Muscle of back (tissue), 11 donors: ENCODE data around the gene ACAP3. TPM values are rescaled to one million over a fixed set of nuclear protein-coding genes. Genes with fewer than 3 reads are reported as not detected.

ENCODE experiments used
- DNase-seq, 3 donors: peaks; one replicate each; pipeline versions ENCODE4 v3.0.0 to v3.0.0-alpha.2; 2013
- polyA plus RNA-seq, 10 donors: library from polyadenylated mRNA; unstranded; fragments of 120-200 nt; gene quantifications; one replicate each; pipeline ENCODE4 v1.2.1, GENCODE V29; 2013; ENCODE audit not compliant: insufficient read length in 10 of 10

ACAP3 gene
- polyA plus RNA-seq, 10 donors: 23.6 to 57.8 (median 40.0) TPM

DNA sequence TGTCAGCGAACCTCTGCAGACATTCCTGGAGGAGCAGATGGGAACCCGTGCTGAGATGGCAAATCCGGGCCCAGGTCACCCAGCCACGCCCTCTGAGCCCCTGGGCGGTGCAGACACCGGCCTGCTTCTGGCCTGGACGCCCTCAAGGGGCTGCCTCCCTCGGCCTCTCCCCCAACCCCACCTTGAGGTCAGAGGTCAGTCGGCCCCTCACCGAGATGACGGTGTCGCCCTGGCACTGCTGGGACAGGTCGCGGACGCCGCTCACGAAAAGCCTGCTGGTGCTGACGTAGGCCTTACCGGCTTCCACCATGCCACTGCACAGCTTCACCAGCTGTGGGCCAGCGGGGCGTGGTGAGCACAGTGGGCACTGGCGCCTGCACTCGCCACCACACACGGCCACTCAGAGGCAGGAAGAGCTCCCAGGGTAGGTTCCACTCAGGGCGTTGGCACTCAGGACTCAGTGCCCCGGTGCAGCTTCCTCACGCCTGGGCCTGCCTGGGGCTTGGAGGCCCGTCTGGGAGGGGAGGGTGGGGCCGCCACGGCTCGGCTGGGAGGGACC, 4.7 kb downstream of the ACAP3 start:
- no peak for DNase-seq

DNA sequence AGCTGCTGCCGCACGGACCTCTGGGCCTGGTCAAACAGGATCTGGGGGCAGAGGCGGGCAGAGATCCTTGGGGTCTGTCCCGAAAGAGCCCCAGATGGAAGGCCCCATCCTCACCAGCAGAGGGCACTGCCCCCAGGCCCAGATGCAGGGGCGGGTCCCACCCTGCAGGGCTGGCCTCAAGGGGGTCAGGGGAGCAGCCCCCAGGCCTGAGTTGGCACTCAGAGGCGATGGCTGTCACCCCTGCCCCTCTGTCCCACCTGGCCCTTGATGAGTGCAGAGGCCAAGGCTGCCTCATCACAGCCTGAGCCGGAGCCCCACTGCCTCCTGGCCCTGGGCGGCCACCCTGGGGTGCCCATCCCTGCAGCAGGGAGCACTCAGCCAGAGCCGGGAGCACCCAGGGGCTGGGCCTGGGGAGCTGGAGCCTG, 5.7 kb downstream of the ACAP3 start:
- DNase-seq: no peak

DNA sequence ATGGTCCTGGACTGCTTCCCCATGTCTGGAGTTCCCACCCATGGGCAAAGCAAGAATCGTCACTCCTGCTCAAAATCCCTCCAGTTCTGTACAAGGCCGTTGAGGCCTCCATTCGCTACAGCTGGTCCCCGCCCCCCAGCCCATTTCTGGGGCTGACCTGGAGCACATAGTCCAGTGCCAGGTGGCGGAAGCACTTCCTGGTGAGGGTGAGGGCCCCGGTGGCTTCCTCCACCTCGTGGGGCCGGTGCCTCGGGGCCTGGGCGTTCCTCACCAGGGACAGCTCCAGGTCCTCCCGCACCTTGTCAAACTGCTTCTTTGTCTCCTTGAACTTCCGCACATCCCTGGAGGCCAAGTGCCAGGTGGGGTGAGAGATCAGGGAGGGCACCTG, 7.4 kb downstream of the ACAP3 start:
- no peak for DNase-seq

DNA sequence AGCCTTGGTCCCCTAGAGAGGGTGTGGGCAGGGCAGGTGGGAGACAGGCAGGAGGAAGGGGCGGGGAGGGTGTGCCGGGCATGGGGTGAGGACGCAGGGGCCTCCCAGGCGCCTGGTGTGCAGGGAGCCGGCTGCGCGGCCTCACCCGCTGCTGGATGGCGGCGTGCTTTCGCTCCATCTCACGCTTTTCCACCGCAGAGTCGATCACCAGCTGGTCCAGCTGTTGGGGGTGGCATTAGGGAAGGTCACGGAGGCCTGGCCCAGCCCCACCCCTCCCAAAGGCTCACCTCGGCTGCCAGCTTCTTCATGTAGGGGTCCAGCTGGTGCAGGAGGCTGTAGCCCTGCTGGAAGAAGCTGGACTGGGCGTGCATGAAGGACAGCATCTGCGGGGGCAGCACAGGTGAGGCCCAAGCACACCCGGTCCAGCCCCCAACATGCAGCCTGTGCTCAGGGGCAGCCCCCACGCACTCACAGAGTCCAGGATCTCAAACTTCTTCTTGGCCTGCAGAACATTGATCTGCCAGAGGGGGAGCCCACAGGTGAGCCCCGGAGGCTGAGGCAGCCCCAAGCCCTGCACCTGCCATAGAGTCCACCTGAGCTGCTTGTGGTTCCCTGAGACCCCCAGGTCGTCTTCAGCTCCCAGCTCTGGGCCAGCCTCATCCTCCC, 7.9 kb downstream of the ACAP3 start:
- no peak for DNase-seq

DNA sequence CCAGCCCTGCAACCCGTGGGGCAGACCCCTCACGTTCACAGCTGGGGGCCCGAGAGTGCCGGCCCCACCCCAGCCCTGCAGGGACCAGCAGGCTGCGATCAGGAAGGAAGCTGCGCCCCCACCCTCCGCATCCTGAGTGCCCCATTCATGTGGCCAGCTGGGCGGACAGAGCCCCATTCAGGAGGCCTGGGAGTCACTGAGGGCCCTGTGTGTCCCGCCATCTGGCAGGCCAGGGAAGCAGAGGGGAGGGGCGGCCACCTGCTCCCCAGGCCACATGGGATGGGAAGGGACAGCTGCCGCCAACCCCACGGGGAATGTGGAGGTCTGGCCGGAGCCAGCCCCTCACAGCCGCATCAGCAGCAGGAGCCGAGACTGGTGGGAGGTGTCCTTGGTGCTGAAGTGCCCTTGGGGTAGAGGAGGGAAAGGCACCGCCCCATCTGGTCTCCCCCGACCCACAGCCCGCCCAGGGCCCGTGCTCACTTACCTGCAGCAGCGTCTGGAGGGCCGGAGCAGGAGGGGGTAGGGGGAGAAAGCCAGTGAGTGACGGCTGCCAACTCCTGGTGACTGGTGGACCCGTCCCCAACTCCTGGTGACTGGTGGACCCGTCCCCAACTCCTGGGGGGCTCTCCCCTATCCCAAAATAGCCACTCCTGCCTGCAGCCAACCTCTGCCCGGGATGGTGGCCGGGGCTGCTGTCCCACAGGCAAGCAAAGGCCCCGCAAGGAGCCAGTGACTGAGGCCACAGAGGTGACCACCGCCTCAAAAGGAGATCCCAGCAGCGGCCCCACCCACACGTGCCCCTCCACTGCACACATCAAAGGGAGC, 8.7 kb downstream of the ACAP3 start:
- DNase-seq: peak; percentile 55 to 76 (median 61)

DNA sequence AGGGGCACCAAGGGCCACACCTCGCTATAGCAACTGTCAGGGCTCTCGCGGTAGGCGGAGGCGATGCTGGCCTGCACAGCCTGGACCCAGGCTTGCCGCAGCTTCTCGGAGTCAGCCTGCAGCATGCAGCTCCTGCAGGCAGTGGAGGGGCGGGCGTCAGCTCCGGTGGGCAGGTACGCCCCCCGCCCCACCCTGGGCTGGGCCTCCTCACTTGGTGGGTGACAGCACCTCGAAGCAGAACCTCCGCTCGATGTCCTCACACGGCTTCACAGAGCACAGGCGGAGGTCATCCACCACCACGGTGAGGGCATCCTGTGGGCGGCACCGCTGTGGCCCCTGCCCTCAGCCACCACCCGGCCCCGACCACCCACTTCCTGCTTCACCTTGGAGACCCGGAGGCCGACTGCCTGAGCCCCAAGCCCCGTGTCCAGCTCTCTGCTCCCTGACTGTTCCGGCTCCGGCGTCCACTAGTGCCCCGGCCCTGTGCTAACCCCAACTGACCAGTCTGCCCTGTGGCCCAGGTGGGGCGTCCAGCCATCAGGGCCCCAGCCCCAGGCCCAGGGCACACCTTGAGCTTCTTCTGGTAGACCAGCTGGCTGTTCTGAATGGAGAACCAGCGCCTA, 9.8 kb downstream of the ACAP3 start:
- DNase-seq: no peak

DNA sequence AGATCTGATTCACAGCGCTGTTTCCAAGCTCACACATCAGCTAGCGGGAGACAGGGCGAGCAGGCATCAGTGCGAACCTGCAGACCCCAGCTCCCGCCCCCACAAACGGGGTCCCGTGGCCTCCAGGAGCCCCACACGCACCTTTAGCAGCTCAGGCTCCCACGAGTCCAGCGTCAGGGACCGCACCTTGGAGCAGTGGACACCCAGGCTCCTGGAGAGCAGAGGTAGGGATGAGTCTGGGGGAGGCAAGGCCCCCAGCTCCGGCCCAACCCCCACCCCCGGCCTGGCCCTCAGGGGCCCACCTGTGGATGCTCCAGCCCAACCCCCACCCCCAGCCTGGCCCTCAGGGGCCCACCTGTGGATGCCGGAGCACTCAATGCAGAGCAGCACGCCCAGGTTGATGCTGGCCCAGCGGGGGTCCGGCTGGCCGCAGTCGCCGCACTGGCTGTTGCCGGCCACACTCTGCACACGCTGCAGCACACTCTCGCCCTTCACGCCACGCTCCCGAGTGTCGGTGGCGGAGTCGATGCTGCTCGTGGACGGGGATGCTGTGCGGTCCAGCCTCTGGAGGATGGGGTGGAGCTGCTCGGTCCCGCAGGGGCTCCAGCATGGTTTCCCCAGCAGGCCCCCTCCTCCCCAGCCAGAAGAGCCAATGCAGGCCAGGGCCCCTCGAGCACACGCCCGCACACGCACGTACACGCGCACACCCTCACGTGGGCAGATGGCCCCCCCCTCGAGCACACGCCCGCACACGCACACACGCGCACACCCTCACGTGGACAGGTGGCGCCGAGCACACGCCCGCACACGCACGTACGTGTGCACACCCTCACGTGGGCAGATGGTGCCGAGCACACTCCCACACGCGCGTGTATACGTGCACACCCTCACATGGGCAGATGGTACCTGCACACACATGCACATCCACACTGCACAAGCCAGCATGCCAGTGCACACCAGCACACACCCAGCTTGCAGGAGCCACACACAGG, 11.4 kb downstream of the ACAP3 start:
- DNase-seq: no peak

DNA sequence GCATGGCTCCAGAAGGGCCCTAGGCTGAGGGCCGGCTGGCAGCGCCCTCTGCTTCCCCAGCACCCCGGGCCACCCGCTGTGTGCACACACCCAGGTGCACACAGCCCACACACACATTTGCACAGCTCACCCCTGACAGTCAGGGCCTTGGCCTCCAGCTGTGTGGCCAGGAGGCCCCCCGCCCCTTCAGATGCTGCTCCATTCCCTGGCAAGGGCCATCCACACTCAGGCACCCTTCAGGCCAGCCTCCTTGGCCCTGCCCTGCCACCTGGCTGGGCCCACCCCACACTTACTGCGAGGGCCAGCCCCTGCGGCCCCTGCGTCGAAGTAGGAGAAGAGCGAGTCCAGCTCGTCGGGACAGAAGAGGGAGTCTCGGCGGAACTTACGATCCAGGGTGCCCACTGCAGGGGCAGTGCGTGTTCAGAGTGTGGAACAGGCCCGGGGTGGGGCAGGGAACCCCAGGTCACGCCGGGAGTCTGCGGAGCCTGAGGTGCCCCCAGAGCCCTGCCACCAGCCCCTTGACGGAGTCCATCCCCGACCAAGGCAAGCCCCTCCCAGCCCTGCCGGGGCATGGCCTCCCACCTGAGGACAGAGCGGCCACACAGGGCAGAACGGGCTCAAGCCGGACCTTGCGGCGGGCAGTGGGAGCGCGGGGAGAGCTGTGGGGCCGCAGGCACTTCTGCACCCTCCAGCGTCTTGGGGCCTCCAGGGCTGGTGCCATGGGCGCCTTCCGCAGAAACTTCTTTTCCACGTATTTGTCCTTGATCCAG, 12.4 kb downstream of the ACAP3 start:
- DNase-seq: no peak

DNA sequence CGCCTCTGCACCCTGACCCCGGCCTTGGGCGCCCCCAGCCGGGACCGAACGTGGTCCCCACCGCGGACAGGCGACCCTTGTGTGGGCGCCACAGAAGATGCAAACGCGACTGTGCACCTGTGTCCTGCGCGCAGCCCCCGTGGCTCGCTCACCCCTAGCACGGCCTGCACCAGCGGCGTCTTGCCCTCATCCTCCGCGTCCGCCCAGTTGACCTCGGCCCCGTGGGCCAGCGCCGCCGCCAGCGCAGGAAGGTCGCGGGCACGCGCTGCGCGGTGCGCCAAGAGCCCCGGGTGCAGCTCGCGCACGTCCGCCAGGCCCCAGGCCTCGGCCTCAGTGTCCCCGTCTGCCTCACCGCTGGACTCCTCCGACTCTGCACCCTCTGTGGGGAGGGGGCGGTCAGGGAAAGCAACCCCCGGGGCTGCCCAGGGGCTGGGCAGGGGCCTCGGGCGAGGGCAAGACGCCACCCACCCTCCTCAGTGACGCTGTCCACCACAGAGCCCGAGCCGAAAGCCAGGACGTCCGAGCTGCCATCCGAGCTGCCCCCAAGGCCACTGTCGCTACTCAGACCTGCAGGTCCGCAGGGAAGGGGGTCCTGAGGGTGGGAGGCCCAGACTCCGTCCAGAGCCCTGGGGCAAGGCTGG, 13.4 kb downstream of the ACAP3 start:
- DNase-seq: no peak

DNA sequence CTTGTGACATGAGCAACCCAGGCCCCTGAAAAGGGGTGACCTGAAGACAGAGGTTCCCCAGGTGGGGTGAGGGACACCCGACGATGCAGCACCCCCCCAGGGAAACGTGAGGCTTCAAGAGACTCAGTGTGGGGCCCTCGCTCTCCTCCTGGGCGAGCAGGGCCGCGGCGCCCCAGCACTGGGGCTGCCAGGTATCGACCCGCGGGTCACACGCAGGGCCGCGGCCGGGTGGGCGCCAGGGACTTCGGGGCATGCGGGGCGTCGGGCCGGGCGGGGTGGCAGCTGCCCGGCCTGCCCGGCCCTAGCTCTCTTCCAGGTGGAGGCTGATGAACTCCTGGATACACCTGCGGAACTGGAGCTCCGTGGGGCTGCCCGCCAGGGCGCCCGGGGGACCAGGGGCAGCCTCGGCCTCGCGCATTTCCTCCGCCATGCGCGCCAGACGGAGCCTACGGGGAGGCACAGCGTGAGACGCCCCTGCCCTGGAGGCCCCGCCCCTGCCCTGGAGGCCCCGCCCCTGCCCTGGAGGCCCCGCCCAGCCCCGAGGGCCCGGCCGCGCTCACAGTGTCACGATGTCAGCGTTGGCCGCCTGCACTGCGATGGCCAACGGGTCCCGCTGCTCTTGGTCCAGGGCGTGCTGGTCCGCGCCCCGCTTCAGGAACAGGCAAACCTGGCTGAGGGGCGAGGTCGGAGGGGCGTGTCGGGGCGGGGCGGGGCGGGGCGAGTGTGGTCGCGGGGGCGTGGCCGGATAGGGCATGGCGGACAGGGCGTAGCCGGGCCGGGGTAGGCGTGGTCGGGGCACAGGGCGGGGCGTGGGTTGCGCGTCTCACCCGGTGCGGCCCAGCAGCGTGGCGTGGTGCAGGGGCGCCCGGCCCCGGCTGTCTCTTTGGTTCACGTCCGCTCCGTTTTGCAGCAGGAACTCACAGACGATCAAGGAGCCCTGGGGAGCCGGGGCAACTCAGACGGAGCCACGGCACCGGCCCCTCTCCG, 14.2 kb downstream of the ACAP3 start:
- DNase-seq: no peak

DNA sequence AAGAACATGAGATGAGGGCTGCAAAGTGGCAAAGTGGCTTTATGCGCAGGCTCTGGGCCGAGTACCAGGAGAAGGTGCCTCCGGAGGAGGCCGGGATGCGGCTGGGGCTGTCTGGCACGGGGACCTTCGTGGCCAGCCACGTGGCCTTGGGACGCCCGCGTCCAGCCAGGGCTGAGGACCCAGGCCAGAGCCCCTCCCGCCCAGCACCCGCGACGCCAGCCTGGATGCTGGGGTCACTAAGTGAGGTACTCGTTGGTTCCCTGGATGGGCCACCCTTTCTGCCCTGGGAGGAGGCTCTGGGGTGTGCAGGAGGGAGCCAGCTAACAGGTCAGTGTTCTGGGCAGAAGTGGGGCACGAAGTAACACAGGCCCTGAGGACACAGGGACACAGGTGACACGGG, 14.9 kb downstream of the ACAP3 start:
- no peak for DNase-seq

DNA sequence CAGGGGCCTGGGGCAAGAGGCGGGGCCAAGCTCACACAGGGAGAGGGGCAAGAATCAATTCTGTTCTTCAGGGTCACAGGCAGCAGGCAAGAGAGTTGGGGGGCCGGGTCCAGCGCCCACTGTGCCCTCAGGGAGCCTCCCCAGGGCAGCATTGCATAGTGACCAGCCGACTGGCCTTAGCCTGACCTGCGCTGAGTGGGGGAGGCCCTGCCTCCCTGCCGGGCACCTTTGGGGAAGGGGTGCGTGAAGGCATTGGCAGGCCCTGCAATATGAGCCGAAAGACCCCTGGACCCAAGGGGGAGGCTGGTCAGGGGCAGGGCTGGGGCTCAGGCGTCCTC, 15.3 kb downstream of the ACAP3 start:
- no peak for DNase-seq

DNA sequence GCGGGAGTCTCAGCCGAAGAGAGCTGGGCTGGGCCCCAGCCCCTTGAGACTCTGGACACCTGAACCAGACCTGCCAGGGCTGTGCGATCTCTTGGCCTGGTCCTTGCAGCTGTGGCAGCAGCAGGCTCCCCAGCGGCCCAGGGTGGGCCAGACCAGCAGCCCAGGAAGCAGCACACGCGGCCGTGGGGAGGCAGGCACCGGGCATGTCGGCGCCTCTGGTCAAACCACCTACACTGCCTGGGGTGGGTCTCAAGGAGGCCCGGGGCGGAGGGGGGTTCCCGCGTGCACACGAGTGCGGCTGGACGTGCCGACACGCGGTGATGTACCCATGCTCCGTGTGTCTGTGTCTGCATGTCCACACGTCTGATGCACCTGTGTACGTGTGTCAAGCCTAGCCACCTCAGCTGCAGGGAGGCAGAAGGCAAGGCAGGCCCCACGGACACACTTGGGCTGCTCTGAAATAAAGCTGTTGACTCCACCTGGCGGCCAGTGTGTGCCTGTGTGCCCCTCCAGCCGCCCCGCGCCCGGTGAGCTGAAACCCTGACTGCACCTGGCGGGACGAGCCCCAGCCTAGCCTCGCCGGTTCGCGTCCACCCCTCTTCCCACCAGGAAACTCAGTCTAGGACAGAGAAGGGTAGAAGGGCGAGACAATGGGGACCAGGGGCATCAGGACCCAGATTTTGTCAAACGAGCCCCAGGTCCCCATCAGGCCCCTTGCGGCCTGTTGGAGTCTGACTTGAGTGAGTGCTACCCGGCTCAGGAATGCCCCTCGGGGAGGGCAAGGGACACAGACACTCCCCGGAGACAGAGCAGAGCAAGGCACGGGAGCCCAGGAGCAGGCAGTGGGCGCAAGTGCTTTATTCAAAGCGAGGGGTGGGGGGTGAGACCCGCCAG, 15.9 kb downstream of the ACAP3 start:
- peak in 2 of 3 donors; percentile 52 to 79 for DNase-seq

DNA sequence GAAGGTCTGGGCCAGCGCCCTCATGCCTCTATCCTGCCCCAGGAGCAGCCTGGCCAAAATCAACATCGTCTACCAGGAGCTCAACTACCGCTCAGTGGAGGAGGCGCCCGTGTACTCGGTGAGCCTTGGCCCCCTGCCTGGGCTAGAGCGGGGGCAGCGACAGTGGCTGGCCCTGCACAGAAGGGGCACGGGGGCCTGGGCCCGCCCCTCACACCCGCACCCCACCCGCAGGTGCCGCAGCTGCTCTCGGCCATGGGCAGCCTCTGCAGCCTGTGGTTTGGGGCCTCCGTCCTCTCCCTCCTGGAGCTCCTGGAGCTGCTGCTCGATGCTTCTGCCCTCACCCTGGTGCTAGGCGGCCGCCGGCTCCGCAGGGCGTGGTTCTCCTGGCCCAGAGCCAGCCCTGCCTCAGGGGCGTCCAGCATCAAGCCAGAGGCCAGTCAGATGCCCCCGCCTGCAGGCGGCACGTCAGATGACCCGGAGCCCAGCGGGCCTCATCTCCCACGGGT, 16.7 kb downstream of the ACAP3 start:
- DNase-seq: no peak

DNA sequence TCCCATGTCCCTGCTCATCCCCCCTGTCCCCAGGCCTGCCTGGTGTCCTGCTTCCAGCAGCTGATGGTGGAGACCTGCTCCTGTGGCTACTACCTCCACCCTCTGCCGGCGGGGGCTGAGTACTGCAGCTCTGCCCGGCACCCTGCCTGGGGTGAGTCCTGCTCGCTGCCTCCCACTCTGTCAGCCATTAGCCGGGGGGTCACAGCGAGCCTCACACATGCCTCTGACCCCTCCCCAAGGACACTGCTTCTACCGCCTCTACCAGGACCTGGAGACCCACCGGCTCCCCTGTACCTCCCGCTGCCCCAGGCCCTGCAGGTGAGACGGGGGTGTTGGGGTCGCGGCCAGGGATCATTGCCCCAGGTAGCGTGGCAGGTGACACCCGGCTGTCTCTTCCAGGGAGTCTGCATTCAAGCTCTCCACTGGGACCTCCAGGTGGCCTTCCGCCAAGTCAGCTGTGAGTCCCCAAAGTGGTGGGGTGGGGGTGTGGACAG, 17.4 kb downstream of the ACAP3 start:
- peak in 1 of 3 donors; percentile 45 for DNase-seq

DNA sequence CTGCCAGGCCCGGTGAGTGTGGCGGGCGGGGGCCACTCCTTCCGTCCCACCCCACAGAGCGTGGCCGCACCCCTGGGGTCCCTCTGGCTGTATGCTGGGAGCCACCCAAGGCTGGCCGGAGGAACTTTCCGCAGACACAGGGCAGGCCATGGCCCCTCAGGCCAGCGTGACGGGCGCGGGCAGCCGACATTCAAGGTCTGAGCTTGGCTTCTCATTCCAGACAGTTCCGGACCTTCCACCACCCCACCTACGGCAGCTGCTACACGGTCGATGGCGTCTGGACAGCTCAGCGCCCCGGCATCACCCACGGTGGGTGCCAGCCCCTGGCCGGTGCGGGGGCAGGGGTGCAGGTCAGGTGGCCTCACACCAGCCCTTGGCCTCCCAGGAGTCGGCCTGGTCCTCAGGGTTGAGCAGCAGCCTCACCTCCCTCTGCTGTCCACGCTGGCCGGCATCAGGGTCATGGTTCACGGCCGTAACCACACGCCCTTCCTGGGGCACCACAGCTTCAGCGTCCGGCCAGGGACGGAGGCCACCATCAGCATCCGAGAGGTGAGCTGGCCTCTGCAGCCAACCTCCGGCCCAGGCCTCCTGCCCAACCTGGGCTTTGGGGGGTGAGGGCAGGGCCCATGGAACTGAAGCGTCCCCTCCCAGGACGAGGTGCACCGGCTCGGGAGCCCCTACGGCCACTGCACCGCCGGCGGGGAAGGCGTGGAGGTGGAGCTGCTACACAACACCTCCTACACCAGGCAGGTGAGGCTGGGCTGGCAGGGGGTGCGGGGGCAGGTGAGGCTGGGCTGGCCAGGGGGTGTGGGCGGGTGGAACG, 20.2 kb downstream of the ACAP3 start:
- DNase-seq: no peak
